Activated naive CD4-positive, alpha-beta T cell treated with Interleukin-2 at 50 U/mL for 16 hours (primary cell): Measurements from ENCODE around the gene STARD10.
A peak's percentile ranks its signal among the peaks of the same experiment; 100 is the strongest.
"Not testable (repeated sequence)": the region's sequence is repeated elsewhere in the genome, so short reads cannot be mapped to it uniquely, and the experiment has no call there.

Experiments used
- DNase-seq: peaks from one replicate; pipeline ENCODE4 v3.0.0-alpha.2; 2020

The STARD10 gene

GRCh38 chr11:72807021-72807693 lies 13.3 kb upstream of the STARD10 start:
- DNase-seq, result no peak

GRCh38 chr11:72806378-72806777 lies 12.5 kb upstream of the STARD10 start:
- not testable (repeated sequence) for DNase-seq

DNA sequence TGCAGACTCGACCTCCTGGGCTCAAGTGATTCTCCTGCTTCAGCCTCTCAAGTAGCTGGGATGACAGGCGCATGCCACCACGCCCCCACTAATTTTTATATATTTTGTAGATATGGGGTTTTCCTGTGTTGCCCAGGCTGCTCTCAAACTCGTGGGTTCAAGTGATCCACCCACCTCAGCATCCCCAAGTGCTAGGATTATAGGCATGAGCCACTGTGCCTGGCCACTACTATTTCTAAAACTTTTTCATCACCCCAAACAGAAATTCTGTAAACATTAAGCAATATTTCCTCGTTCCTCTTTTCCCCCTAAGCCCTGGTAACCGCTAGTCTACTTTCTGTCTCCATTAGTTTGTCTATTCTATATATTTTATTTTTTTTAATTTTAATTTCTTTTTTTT lies 11.4 kb upstream of the STARD10 start:
- no peak for DNase-seq

DNA sequence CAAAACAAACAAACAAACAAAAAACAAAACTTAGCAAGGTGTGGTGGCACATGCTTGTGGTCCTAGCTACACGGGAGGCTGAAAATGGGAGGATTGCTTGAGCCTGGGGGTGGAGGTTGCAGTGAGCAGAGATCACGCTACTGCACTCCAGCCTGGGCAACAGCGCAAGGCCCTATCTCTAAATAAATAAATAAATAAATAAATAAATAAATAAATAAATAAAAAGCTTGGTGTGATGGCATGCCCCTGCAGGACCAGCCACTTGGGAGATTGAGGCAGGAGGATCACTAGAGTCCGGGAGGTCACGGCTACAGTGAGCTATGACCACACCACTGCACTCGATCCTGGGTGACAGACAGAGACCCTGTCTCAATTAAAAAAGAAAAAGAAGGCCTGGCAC lies 9.0 kb upstream of the STARD10 start:
- DNase-seq, result no peak

DNA sequence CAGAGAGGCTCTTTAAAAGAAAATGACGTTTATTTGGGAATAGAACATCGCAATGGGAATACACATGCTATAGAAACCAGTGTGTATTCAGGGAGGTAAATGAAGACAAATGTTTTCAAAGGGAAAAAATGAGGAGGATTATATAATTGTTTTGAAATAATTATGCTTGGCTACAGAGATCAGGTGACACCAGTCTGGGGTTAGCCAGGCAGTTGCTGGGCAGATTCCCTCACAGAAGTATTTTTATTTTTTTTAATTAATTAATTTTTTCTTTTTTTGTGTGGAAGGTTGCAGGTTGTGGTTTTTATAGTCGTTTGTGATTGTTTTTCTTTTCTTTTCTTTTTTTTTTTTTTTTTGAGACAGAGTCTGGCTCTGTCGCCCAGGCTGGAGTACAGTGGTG lies 5.6 kb upstream of the STARD10 start:
- no peak for DNase-seq

- DNase-seq, result no peak
Observed at GRCh38 chr11:72798361-72798760, 4.5 kb upstream of the STARD10 start.

- no peak for DNase-seq
Observed at GRCh38 chr11:72793076-72793424, 797 bp downstream of the STARD10 start.

DNA sequence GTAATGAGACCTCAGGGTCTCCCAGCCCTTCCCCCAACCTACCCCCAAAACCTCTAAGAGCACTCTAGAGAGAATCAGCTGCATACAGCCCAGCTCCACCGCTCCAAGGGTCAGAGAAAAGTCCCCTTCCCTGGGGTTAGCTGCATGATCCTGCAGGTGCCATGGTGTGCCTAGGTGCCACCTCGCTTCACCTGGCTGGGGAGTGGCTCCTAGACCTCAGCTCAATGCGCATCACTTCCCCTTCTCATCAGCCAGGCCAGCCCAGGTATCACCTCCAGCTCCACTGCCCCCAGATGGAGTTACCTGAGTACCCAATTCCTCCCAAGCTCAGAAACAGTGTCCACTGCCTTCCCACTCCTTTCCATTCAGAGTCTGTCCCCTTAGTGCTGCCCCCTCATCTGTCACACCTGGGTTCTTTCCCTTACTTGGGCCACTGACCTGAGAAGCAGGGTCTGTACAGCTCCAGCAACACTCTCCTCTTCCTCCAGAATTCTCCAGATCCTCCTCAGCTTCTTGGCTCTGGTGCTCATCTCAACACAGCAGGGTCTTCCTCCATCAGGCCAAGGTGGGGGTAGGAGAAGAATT lies 1.3 kb downstream of the STARD10 start:
- no peak for DNase-seq

DNA sequence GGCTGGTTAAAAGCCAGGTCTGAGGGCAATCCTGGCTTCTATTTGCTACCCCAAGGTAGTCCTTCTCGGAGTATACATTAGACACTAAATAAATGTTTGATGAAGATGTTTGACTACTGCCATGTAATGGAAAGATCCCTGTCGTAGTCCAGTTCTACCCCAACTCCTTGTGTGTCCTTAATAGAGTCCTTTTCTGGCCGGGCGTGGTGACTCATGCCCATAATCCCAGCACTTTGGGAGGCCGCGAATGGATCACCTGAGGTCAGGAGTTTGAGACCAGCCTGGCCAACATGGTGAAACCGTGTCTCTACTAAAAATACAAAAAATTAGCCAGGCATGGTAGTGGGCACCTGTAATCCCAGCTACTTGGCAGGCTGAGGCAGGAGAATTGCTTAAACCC lies 2.6 kb downstream of the STARD10 start:
- DNase-seq, result not testable (repeated sequence)

DNA sequence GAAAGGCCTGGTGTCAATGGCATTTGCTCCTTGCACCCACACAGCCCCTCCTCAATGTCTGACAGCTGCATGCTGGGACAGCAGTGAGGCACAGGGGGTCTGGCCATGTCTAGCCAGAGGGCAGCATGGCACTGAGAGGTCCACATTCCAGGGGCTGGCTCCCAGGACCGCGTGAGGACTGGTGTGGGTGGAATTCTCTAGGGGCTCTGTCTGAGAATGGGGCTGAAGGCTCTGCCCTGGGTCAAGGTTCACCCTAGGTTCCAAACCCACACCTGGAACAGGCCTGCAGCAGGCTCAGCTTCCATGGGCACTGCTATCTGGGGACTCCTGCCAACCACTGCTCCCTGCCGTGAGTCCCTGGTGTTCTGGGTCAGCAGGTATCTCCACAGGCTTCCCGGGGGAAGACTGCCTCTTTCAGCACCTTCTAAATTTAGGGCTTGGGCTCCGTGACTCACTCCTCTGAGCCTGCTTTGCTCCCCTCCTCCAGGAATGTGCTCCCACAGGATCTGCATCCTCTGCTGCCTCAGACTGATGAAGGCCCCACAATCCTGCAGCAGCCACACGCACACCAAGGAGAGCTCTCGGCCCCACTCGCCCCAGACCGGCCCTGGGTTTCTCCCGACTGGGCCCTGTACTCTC lies 4.2 kb downstream of the STARD10 start:
- DNase-seq, result no peak

DNA sequence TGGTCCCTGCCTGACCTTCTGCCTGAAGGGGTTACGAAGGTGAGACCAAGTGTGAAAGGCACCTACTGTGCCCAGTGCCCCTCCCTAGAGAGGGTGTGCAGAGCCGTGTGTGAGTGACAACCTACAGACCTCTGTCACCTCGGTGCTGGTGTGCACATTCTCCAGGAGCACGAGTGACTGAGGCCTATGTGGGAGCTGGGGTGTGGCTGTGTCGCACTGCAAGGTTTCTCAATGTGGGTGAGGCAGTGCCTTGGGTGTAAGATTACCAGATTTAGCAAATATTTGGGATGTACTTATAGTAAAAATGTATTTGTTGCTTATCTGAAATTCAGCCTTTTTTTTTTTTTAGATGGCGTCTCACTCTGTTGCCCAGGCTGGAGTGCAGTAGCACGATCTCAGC lies 5.6 kb downstream of the STARD10 start:
- DNase-seq, result no peak

GRCh38 chr11:72787216-72788104 lies 6.4 kb downstream of the STARD10 start:
- no peak for DNase-seq

GRCh38 chr11:72786305-72787215 lies 7.3 kb downstream of the STARD10 start:
- DNase-seq, result no peak

DNA sequence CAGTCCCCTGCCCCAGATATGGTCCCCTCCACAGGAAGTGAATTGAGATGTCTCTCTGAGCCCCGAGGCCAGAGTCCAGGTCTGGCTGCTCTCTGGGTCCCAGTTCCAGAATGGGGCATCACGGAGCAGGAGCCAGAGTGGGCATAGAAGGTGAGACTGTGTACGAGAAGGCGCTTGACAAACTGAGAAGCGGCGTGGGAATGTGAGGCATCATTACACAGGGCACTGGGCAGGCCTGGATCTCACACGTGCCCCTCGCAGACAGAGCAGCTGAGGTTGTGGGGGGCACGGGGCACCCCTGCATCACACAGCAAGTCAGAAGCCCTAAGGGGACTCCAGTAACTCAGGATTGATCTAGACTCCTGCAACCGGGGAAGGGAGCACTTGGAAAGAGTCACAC lies 9.2 kb downstream of the STARD10 start:
- no peak for DNase-seq

DNA sequence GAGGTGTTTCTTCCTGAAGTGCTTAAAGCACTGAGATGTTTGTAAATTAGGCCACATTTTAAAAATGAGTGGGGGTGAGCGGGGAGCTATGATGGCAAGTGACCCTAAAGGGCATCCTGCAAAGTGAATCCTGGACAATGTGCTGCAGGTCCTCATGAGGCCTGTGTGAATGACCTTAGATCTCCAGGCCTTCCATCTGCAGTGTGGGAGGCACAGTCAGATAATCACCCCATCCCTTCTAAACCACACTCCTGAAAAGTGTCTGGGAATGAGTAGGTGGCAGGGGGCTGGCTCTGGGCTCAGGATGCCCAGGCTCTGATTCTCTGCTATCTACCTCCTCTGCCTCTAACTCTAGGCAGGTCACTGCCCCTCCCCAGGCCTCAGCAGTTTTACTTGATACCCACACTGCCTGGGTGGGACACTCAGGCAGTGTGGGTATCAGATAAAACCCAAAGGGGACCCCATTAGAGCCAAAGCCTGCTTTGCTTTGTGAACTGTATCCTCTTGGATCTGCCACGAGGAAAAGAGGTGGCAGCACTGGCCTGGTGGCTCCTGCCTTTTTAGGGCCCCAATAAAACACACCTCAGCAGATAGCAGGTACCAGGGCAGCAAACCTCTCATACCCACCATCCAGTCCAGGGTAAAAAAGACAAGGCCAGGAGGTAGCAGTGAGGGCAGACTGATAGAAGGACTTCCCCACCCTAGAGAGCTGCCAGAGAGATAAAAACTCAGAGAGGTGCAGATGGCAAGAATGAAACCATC lies 10.5 kb downstream of the STARD10 start:
- DNase-seq, result no peak

DNA sequence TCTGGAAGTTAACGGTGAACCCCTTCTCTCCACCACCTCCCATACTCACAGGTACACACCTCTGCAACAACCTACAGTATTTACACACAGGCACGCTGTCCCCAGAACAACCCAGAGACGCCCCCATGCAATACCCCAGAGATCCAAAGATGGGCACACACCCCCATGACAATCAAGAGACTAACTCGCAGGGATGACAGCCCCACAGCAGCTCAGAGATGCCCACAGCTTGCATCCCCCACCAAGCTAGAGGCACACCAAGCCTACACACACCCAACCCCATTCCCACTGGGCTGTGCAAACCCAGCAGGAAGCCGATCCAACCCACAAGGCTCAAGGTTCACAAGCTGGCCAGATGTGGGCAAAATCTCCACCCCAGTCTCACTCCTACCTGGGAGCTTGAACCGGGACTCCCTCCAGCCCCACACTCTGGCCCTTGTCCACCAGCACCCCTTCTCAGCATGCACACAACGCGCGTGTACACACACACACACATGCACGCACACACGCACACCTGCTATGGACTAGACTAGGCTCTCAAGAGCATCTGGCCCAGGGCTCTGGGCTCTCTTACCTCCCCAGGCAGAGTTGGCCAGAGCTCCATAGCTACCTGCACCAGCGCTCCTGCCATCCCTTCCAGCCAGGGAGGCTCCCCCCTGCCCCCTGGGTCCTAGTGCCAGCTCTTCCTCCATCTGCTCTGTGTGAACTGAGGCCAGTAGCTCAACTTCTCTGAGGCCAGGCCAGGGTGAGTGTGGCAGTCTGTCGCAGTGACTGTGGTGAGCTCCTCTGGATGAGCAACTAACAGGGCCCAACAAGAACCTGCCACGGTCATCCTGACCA lies 11.5 kb downstream of the STARD10 start:
- no peak for DNase-seq

GRCh38 chr11:72781313-72782080 lies 12.3 kb downstream of the STARD10 start:
- peak; percentile 63 for DNase-seq

GRCh38 chr11:72781063-72781312 lies 12.9 kb downstream of the STARD10 start:
- no peak for DNase-seq

GRCh38 chr11:72780296-72781062 lies 13.4 kb downstream of the STARD10 start:
- no peak for DNase-seq
